Measurements from ENCODE around the gene MEG3.
"Not testable (repeated sequence)": the region's sequence is repeated elsewhere in the genome, so short reads cannot be mapped to it uniquely, and the experiment has no call there.

The MEG3 gene

DNA sequence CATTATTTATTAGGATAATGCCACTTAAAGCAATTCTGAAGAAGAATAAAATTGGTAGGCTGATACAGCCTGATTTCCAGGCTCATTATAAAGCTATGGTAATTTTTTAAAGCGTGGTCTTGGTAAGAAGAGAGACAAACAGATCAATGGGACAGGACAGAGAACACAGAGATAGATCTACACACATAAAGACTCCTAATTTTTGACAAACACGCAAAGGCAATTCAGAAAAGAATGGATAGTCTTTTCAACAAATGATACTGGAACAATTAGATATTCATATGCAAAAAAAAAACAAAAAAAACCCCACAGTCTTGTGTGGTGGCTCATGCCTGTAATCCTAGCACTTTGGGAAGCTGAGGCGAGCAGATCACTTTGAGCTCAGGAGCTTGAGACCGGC lies 25.9 kb upstream of the MEG3 start:
- DNase-seq, result no peak
- TF ChIP-seq POLR2A (IDR thresholded peaks at IDR 0.05; ENCODE audit: low read length) (no peak), GATA1 (IDR thresholded peaks at IDR 0.05; ENCODE audit: low read depth, low read length) (no peak)

GRCh38 chr14:100801433-100801832 lies 24.5 kb upstream of the MEG3 start:
- not testable (repeated sequence) for DNase-seq

DNA sequence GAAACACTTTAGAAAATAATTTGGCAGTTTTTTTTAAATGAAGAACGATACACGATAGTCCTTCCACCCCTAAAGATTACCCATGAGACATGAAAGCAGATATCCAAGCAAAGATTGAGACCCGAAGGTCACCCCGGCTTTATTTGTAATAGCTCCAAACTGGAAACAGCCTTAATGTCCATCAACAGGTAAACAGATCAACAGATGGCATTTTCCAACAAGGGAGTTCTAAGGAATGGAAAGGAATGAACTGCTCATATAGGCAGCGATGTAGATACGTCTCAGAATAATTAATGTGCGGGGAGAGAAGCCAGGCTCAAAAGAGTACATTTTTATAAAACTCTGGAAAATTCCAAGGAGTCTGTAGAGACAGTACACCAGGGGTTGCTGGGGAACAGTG lies 23.7 kb upstream of the MEG3 start:
- DNase-seq, result no peak
- TF ChIP-seq POLR2A (IDR thresholded peaks at IDR 0.05; ENCODE audit: low read length), result no peak
- TF ChIP-seq GATA1 (IDR thresholded peaks at IDR 0.05; ENCODE audit: low read depth, low read length), result no peak

DNA sequence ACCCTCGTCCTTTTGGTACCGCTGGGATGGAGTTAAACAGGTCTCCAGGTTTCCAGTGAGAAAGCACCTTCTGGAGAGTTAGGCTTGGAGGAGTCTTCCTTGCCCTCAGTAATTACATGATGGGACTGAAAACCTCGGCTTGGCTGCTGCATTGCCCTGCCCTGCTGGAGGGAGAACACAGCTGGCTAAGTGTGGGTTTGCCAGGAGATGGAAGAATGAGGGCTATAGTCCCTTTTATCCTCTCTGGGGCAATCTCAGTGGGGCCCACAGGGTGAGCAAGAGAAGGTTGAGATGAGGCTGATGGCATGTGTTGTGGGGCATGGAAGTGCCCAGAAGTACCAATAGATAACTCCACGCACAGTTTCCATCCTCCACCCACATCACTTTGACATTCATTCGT lies 23.2 kb upstream of the MEG3 start:
- DNase-seq, result no peak
- TF ChIP-seq POLR2A (IDR thresholded peaks at IDR 0.05; ENCODE audit: low read length) (no peak), GATA1 (IDR thresholded peaks at IDR 0.05; ENCODE audit: low read depth, low read length) (no peak)

DNA sequence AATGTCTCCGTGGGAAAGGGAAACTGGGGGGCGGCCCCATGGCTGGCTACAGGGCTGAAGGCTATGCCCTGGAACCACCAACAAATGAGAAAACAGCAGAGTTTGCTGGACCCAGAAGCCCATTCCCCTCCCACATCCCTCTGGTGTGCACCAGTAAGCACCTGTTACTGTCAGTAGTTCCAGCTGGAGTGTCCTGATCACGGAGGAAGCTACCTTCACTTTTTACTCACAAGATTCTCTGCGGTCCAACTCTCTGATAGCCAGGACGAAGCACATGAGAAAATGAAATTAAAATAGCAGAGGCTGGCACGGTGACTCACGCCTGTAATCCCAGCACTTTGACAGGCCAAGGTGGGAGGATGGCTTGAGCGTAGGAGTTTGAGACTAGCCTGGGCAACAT lies 22.7 kb upstream of the MEG3 start:
- TF ChIP-seq GATA1 (IDR thresholded peaks at IDR 0.05; ENCODE audit: low read depth, low read length), result no peak
- no peak for TF ChIP-seq POLR2A (IDR thresholded peaks at IDR 0.05; ENCODE audit: low read length)
- no peak for DNase-seq

GRCh38 chr14:100803676-100804075 lies 22.2 kb upstream of the MEG3 start:
- no peak for DNase-seq

GRCh38 chr14:100804138-100804537 lies 21.8 kb upstream of the MEG3 start:
- no peak for DNase-seq
- no peak for TF ChIP-seq GATA1 (IDR thresholded peaks at IDR 0.05; ENCODE audit: low read depth, low read length)
- no peak for TF ChIP-seq POLR2A (IDR thresholded peaks at IDR 0.05; ENCODE audit: low read length)

More at GRCh38 chr14:100803676-100804075, 22.2 kb upstream of the MEG3 start:
- TF ChIP-seq POLR2A (IDR thresholded peaks at IDR 0.05; ENCODE audit: low read length), result no peak
- TF ChIP-seq GATA1 (IDR thresholded peaks at IDR 0.05; ENCODE audit: low read depth, low read length), result no peak

- TF ChIP-seq GATA1 (IDR thresholded peaks at IDR 0.05; ENCODE audit: low read depth, low read length) (no peak), POLR2A (IDR thresholded peaks at IDR 0.05; ENCODE audit: low read length) (no peak)
- DNase-seq, result no peak
Measured at GRCh38 chr14:100804558-100805309, 21.2 kb upstream of the MEG3 start.

- TF ChIP-seq POLR2A (IDR thresholded peaks at IDR 0.05; ENCODE audit: low read length), result no peak
- no peak for TF ChIP-seq GATA1 (IDR thresholded peaks at IDR 0.05; ENCODE audit: low read depth, low read length)
- DNase-seq, result no peak
Measured at GRCh38 chr14:100806386-100806785, 19.5 kb upstream of the MEG3 start.

DNA sequence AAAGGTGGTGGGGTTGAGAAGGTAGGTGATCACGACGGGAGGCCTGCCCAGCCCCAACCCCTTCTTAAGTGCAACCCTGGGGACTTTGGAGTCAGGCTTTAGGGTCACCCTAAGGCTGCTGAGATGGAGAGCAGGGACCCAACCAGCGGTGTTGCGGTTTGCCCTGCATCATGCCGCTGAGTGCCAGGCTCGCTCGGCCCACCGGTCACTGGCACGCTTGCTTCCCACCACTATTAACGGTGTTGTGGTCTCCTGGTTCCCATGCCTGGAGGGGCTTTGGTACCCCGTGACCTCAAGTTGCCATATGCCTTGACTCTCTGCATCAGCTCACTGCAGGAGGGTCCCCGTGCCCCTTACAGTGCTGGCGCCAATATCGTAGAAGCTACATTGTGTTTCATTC lies 18.4 kb upstream of the MEG3 start:
- no peak for DNase-seq
- no peak for TF ChIP-seq POLR2A (IDR thresholded peaks at IDR 0.05; ENCODE audit: low read length)
- no peak for TF ChIP-seq GATA1 (IDR thresholded peaks at IDR 0.05; ENCODE audit: low read depth, low read length)

DNA sequence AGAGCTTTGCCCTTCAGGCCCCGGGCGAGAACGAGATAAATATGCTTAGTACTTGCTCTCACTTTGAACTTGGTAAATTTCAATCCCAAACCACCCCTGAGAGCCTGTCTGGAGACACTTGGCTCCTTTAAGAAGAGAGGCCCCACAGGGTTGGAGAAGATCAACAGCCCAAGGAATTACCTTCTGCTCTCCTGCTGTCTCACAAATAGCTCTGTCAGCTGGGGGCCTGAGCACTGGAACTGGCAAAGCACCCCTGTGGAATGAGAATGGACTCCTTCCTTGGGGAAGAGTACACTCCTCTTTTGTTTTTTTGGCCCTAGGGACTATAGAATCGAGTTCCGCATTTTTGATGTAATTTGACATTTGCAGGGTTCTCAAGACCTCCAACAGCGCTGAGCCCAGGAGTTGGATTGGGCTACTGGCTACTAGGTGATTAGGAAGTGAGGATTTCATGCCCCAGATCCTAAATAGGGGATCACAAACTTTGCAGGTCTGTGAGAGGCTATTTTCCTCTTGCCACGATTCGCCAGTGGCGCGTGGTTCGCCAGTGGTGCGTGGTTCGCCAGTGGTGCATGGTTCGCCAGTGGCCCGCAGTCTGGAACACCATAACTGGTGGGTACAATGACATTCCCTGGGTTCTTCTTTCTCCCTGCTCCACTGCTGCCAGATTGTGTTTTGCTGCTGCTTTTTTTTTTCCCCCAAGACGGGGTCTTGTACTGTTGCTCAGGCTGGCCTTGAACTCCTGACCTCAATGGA lies 17.8 kb upstream of the MEG3 start:
- TF ChIP-seq POLR2A (IDR thresholded peaks at IDR 0.05; ENCODE audit: low read length) (no peak), GATA1 (IDR thresholded peaks at IDR 0.05; ENCODE audit: low read depth, low read length) (no peak)
- DNase-seq, result no peak

GRCh38 chr14:100810435-100810834 lies 15.5 kb upstream of the MEG3 start:
- no peak for DNase-seq
- TF ChIP-seq GATA1 (IDR thresholded peaks at IDR 0.05; ENCODE audit: low read depth, low read length), result no peak
- no peak for TF ChIP-seq POLR2A (IDR thresholded peaks at IDR 0.05; ENCODE audit: low read length)

DNA sequence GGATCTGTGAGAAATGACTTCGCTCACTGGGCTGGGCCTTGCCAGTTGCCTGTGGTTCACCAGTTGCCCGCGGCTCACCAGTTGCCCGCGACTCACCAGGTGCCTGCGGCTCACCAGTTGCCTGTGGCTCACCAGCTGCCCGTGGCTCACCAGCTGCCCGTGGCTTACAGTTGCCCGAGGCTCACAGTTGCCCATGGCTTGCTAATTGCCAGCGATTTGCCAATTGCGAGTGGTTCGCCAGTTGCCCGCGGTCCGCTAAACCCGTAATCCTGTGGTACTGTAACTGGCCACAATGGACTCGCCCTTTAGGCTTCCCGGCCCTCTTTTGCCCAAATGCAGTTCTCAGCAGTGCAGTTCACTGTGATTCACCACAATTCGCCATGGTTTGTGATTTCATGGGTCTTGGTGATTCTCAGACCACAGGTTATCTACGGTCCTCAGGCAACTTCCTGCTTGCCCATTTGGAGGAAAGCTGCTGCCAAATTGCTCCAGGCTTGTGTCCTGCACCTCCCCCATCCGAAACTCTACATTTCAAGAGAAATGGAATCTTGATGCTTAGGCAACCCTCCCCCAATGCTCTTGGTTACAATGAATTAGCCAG lies 15.0 kb upstream of the MEG3 start:
- TF ChIP-seq GATA1 (IDR thresholded peaks at IDR 0.05; ENCODE audit: low read depth, low read length) (no peak), POLR2A (IDR thresholded peaks at IDR 0.05; ENCODE audit: low read length) (no peak)
- DNase-seq, result no peak

DNA sequence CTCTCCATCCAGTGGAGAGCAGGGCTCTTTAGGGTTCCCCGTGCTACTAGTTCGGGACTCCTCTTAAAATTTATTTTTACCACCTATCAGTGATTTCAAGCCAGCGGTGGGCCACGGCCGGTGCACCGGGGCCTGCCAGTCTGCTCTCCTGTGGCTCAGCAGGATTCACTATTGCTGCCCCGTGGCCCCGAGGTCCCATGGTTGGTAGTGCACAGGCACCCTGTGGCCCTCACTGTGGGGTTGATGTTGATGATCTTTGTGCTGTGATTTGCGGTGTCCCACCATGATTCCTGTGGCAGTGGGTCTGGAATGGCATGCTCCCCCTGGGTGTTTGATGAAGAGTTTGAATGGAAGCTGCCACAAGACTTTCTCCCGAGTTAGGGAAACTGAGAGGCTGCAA lies 12.6 kb upstream of the MEG3 start:
- TF ChIP-seq POLR2A (IDR thresholded peaks at IDR 0.05; ENCODE audit: low read length), result no peak
- TF ChIP-seq GATA1 (IDR thresholded peaks at IDR 0.05; ENCODE audit: low read depth, low read length), result no peak
- DNase-seq, result no peak
